Left lung (tissue), 10 donors: ENCODE measurements around the gene GET4. TPM values are rescaled to one million over a fixed set of nuclear protein-coding genes. Genes with fewer than 3 reads are reported as not detected.
A peak's percentile ranks its signal among the peaks of the same experiment; 100 is the strongest.

Experiments
- ATAC-seq: fragments of 200-7000 bp; cut with Tn5 transposase; one replicate; pipeline ENCODE4 v1.9.1; 2020; ENCODE audit warnings: moderate library complexity
- DNase-seq, 4 donors: peaks; one replicate each; pipeline ENCODE4 v3.0.0-alpha.2; 2013 to 2020
- H3K27ac ChIP-seq, 2 donors: fragments of 200-600 bp; sonication (generic) in 1 of 2; one replicate each; pipeline versions ENCODE4 v1.5.0 to v1.8.0; 2020 to 2021
- H3K27me3 ChIP-seq, 2 donors: fragments of 200-600 bp; sonication (generic) in 1 of 2; one replicate each; pipeline versions ENCODE4 v1.5.0 to v1.8.0; 2020 to 2021
- H3K36me3 ChIP-seq, 2 donors: fragments of 200-600 bp; sonication (generic) in 1 of 2; one replicate each; pipeline versions ENCODE4 v1.5.0 to v1.8.0; 2020 to 2021
- H3K4me1 ChIP-seq, 2 donors: fragments of 200-600 bp; one replicate each; pipeline ENCODE4 v1.8.0; 2021
- H3K4me3 ChIP-seq, 2 donors: fragments of 200-600 bp; sonication (generic) in 1 of 2; one replicate each; pipeline versions ENCODE4 v1.5.0 to v1.8.0; 2020 to 2021; ENCODE audit warnings: mild to moderate bottlenecking in 1 of 2
- H3K9me3 ChIP-seq, 2 donors: fragments of 200-600 bp; sonication (generic) in 1 of 2; one replicate each; pipeline versions ENCODE4 v1.5.0 to v1.8.0; 2020 to 2021
- intact Hi-C, 2 donors: fragments of 100-400 bp; cut with DNase I; formaldehyde crosslinking; loops; one replicate each; pipeline versions ENCODE4 v1.11.2 to v1.14.2; 2022
- polyA plus RNA-seq, 6 donors: library from polyadenylated mRNA; unstranded; fragments of 120-200 nt; gene quantifications; one replicate each; pipeline ENCODE4 v1.2.1, GENCODE V29; 2013; ENCODE audit not compliant: insufficient read length in 6 of 6
- total RNA-seq, 2 donors: library from RNA; stranded (reverse); fragmentation: NEBNext Ultra II Directional; extraction: Animal tissue kit (Norgen Biotek cat#: 25700); gene quantifications; one replicate each; pipeline ENCODE4 v1.2.1, GENCODE V29; 2021
- TF ChIP-seq, protein P1 (sequence below), 2 donors: fragments of 200-600 bp; sonication (generic) in 1 of 2; IDR thresholded peaks; one replicate each; pipeline versions ENCODE4 v1.5.0 to v1.8.0; 2021; ENCODE audit warnings: antibody characterized with exemption in 2 of 2
- donor health status: DM: no; HTN: yes; CAD: no.
- donor health status: DM: no; HTN: no; CAD: no.

Gene GET4
- total and polyA plus RNA-seq, 8 donors, result 25.0 to 39.0 (median 31.1) TPM

DNA sequence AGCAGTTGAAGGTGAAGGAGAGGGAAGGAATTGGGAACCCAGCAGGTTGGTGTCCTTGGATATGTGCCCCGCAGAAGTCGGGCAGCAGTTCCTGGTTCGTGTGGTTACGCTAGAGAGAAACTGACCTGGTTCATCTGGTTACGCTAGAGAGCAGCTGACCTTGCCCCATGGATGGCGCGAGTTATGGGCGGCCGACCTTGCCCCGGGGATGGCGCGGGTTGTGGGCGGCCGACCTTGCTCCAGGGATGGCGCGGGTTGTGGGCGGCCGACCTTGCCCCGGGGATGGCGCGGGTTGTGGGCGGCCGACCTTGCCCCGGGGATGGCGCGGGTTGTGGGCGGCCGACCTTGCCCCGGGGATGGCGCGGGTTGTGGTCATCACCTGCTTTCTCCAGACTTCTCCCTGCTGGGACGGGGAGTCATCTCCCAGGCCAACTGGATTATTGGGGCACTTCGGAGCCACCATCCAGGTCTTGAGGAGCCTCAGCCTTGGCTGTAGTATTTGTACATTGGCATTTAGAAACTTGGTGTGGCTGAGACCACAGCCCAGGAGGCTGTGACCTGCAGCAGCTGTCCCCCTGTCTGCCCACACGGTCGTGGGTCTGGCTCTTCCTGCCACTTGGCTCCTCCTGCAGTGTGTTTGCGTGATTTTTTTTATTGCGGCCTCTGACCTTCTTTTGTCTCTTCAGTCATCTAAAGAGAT lies 6.1 kb downstream of the GET4 start:
- TF ChIP-seq, protein P1, sequence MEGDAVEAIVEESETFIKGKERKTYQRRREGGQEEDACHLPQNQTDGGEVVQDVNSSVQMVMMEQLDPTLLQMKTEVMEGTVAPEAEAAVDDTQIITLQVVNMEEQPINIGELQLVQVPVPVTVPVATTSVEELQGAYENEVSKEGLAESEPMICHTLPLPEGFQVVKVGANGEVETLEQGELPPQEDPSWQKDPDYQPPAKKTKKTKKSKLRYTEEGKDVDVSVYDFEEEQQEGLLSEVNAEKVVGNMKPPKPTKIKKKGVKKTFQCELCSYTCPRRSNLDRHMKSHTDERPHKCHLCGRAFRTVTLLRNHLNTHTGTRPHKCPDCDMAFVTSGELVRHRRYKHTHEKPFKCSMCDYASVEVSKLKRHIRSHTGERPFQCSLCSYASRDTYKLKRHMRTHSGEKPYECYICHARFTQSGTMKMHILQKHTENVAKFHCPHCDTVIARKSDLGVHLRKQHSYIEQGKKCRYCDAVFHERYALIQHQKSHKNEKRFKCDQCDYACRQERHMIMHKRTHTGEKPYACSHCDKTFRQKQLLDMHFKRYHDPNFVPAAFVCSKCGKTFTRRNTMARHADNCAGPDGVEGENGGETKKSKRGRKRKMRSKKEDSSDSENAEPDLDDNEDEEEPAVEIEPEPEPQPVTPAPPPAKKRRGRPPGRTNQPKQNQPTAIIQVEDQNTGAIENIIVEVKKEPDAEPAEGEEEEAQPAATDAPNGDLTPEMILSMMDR (IDR thresholded peaks at IDR 0.05), result no peak
- no peaks in the 10 kb centered on the region for H3K9me3 ChIP-seq
- H3K4me1 ChIP-seq, result peaks cover 5 to 27% of the 10 kb centered on the region in 2 donors
- ATAC-seq (no peak), DNase-seq (peak in 1 of 4 donors; percentile 53)
- H3K27ac ChIP-seq, result no peak overlapping the region
- H3K36me3 ChIP-seq, result peaks cover 0 to 31% of the 10 kb centered on the region in 2 donors
- intact Hi-C loops, result no loop called here
- no peak overlapping the region for H3K4me3 ChIP-seq
- no peaks in the 10 kb centered on the region for H3K27me3 ChIP-seq

DNA sequence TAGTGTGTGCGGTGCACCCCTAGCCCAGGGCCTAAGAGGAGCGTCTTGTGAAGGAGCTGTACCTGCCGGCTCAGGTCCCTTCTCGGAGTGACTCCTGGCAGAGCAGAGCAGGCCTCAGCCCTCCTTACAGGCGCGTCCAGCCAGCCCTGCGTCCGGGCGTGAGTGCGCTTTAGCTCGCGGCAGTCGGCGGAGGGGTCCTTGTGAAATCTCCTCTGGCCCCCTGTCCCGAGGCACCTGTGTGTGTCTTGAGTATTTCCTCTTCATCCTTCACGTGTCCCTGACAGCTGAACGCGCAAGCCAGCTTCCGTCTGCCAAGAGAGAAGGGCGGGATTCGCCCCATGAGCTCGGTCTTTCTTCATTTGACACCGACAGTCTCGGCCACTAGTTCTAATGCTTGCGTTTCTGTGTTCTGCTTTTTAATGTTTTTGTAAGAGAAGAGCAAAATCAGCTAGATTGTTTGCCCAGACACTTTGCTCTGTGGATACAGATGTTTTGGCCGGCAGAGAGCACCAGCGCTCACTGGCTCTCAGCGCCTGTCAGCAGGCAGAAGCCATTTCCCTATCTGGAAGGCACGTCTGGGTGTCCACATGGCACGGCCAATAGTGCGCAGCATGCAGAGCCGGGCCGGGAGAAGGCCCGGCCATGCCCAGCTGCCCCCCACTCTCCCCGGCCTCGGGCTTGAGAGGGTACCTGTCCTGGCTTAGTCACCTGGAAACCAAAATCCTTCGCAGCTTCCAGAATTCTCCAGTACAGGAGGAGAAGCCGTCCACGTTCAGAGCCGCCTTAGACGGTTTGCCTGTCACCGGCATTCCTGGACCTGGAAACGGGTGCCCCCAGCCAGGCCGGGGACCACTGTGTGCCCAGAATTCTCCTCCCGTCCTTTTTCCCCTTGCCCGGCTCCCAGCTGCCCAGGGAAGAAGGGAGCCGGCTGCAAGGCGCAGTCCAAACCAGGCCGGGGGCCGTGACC lies 7.0 kb downstream of the GET4 start:
- H3K4me3 ChIP-seq, result no peak overlapping the region
- ATAC-seq, result peak; percentile 12
- H3K27me3 ChIP-seq, result no peaks in the 10 kb centered on the region
- no peak overlapping the region for H3K27ac ChIP-seq
- H3K9me3 ChIP-seq, result no peaks in the 10 kb centered on the region
- peak in 1 of 4 donors; percentile 70 for DNase-seq
- H3K4me1 ChIP-seq, result peaks cover under 1 to 20% of the 10 kb centered on the region in 2 donors
- intact Hi-C loops, result no loop called here
- TF ChIP-seq, protein P1 (IDR thresholded peaks at IDR 0.05), result no peak
- H3K36me3 ChIP-seq, result peaks cover 0 to 40% of the 10 kb centered on the region in 2 donors

DNA sequence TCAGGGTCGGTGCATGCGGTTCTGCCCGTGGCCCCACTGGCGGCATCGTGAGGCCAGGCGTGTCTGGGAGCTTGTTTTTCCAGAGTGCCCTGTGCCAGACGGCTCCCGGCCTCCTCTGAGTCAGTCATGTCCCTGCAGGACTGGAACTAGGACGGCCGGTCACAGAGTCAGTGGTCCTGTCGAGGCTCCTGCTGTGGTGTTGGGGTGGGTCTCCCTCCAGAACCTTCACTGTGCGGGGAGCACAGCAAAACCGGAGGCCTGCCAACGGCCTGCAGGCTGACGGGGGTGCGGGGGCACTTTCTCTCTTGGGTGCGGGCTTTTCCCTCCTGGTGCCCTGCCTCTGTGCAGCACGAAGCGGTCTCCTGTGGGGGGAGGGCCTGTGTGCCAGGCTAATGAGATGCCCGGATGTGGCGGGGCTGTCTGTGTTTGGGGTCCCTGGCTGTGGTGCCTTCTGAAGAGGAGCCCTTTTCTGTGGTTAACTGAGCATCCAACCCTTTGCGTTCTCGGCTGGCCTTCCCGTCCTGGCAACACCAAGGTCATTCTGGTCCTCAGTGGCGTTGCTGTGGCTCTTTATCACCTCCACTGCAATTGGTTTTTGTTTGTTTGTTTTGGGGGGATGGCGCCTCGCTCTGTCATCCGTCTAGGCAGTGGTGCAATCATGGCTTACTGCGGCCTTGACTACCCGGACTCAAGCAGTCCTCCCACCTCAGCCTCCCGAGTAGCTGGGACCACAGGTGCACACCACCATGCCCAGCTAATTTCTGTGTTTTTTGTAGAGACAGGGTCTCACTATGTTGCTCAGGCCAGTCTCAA lies 8.0 kb downstream of the GET4 start:
- intact Hi-C loops, result no loop called here
- peak in 1 of 4 donors; percentile 69 for DNase-seq
- peaks cover 0 to 42% of the 10 kb centered on the region in 2 donors for H3K36me3 ChIP-seq
- TF ChIP-seq, protein P1 (IDR thresholded peaks at IDR 0.05), result no peak
- H3K4me3 ChIP-seq, result no peak overlapping the region
- no peaks in the 10 kb centered on the region for H3K9me3 ChIP-seq
- no peak for ATAC-seq
- peaks cover 0 to 9% of the 10 kb centered on the region in 2 donors for H3K4me1 ChIP-seq
- H3K27me3 ChIP-seq, result no peaks in the 10 kb centered on the region
- no peak overlapping the region for H3K27ac ChIP-seq

DNA sequence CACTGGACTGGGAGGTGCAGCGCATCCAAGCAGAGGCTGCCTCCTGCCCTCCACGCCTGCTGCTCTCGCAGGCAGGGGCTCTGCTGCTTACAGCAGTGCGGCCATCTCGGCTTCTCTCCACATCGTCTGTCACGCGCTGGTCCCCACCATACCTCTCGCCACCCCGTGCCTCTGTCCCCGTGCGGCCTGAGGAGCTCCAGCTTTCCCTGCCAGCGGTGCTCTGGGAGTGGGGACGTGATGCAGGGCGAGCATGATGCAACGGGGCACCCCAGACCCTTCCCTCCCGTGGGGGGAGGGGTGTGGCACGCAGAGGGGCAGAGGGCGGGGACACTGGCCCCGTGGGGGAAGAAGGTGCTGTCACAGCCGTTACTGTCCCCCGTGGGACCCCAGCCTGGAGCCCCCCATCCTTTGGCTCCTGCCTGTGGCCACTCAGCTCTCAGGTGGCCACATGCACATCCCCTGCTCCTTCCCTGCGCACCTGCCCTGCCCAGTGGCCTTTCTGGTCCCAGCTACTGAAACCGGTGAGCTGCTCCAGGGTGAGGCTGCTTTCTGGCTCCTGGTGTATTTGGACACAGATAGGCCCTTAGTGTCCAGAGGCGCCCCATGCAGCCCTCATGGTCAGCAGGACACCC lies 9.0 kb downstream of the GET4 start:
- Histone ChIP-seq H3K27ac (no peak overlapping the region), H3K9me3 (no peaks in the 10 kb centered on the region), H3K4me1 (peaks cover 0 to 7% of the 10 kb centered on the region in 2 donors), H3K36me3 (peaks cover 0 to 43% of the 10 kb centered on the region in 2 donors), H3K27me3 (no peaks in the 10 kb centered on the region), H3K4me3 (no peak overlapping the region)
- TF ChIP-seq, protein P1 (IDR thresholded peaks at IDR 0.05), result no peak
- ATAC-seq (no peak), DNase-seq (peak in 1 of 4 donors; percentile 69)
- intact Hi-C loops, result no loop called here
